Cardiac muscle cell (in vitro differentiated cells and primary cell): ENCODE results near the gene ADAMTS4. TPM values are rescaled to one million over a fixed set of nuclear protein-coding genes. Genes with fewer than 3 reads are reported as not detected.

ENCODE experiments used
- DNase-seq, 2 donors: peaks; one replicate each; pipeline versions ENCODE4 v3.0.0 to v3.0.0-alpha.2; 2010 to 2017; ENCODE audit warnings: low read depth in 1 of 2, low spot score in 1 of 2
- H3K27ac ChIP-seq: fragments of 200-600 bp; sonication (generic); 2 replicates; pipeline ENCODE4 v1.5.1; 2016
- H3K27me3 ChIP-seq: fragments of 200-600 bp; sonication (generic); 2 replicates; pipeline ENCODE4 v1.6.0; 2016; ENCODE audit warnings: control low read depth
- H3K36me3 ChIP-seq: fragments of 200-600 bp; sonication (generic); 2 replicates; pipeline ENCODE4 v1.5.1; 2016; ENCODE audit warnings: control low read depth
- H3K4me1 ChIP-seq: fragments of 200-600 bp; sonication (generic); 2 replicates; pipeline ENCODE4 v1.8.1; 2017; ENCODE audit warnings: low read depth, mild to moderate bottlenecking, mixed run types
- H3K4me3 ChIP-seq: fragments of 200-600 bp; sonication (generic); 2 replicates; pipeline ENCODE4 v1.5.1; 2016; ENCODE audit warnings: mild to moderate bottlenecking
- H3K9me3 ChIP-seq: fragments of 200-600 bp; sonication (generic); 2 replicates; pipeline ENCODE4 v1.5.1; 2017; ENCODE audit warnings: low read depth, mild to moderate bottlenecking, control low read depth
- CTCF ChIP-seq: IDR thresholded peaks from 2 replicates; pipeline ENCODE4 v1.5.1; 2012; ENCODE audit warnings: low read depth, mild to moderate bottlenecking, low read length
- polyA plus RNA-seq: library from polyadenylated mRNA; unstranded; fragments of >200 nt; fragmentation: Nextera tagmentation; extraction: Ambion mirVana; gene quantifications from 2 replicates; pipeline ENCODE4 v1.2.1, GENCODE V29; 2016
- total RNA-seq: library from RNA; depleted of rRNA; stranded (reverse); fragments of >200 nt; gene quantifications from 2 replicates; pipeline ENCODE4 v1.2.3, GENCODE V29; 2016

The ADAMTS4 gene, protein sequence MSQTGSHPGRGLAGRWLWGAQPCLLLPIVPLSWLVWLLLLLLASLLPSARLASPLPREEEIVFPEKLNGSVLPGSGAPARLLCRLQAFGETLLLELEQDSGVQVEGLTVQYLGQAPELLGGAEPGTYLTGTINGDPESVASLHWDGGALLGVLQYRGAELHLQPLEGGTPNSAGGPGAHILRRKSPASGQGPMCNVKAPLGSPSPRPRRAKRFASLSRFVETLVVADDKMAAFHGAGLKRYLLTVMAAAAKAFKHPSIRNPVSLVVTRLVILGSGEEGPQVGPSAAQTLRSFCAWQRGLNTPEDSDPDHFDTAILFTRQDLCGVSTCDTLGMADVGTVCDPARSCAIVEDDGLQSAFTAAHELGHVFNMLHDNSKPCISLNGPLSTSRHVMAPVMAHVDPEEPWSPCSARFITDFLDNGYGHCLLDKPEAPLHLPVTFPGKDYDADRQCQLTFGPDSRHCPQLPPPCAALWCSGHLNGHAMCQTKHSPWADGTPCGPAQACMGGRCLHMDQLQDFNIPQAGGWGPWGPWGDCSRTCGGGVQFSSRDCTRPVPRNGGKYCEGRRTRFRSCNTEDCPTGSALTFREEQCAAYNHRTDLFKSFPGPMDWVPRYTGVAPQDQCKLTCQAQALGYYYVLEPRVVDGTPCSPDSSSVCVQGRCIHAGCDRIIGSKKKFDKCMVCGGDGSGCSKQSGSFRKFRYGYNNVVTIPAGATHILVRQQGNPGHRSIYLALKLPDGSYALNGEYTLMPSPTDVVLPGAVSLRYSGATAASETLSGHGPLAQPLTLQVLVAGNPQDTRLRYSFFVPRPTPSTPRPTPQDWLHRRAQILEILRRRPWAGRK
- total RNA-seq (0.88 and 4.0 TPM in 2 replicates), polyA plus RNA-seq (1.9 and 3.5 TPM in 2 replicates)

- no peaks in the 10 kb centered on the region for H3K9me3 ChIP-seq
- no peak for TF ChIP-seq CTCF
- H3K4me3 ChIP-seq = no peak within 1 kb of the TSS
- DNase-seq = peak; percentile 43 to 90
- peak within 1 kb of the TSS; percentile 16 for H3K27ac ChIP-seq
- peaks cover 19% of the 10 kb centered on the region for H3K4me1 ChIP-seq
- H3K27me3 ChIP-seq = no peaks in the 10 kb centered on the region
- H3K36me3 ChIP-seq = no peaks in the 10 kb centered on the region
Observed at GRCh38 chr1:161198897-161199431, at the start of gene ADAMTS4. ADAMTS4 (minus strand) TSS chr1:161199054; CDS start chr1:161198627, 427 bp downstream.

GRCh38 chr1:161244888-161245287 lies 46.0 kb upstream of the ADAMTS4 start:
- Histone ChIP-seq H3K4me3 (no peak overlapping the region), H3K4me1 (no peaks in the 10 kb centered on the region), H3K27me3 (no peaks in the 10 kb centered on the region), H3K27ac (no peak overlapping the region), H3K36me3 (no peaks in the 10 kb centered on the region), H3K9me3 (no peaks in the 10 kb centered on the region)
- no peak for DNase-seq
- no peak for TF ChIP-seq CTCF

DNA sequence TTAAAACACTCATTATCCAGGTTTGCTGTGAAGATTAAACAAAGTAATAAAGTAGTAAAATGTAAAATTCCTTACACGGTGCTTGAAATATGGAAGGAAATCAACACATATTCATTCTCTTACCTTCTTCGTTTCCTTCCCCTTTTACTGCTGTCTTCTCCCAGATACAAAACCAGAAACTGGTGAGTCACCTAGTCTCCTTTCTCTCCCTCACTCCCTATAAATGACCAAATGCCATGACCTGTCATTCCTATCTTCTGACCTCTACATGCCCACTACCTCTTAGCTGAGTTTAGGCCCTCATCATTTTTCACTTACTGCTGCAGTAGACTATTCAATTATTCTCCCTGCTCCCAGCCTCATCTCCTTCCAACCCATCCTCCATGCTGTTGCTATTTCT lies 43.5 kb upstream of the ADAMTS4 start:
- H3K27me3 ChIP-seq = no peaks in the 10 kb centered on the region
- H3K9me3 ChIP-seq = no peaks in the 10 kb centered on the region
- no peak overlapping the region for H3K4me3 ChIP-seq
- no peak overlapping the region for H3K27ac ChIP-seq
- no peak for DNase-seq
- no peak for TF ChIP-seq CTCF
- H3K36me3 ChIP-seq = no peaks in the 10 kb centered on the region
- no peaks in the 10 kb centered on the region for H3K4me1 ChIP-seq

DNA sequence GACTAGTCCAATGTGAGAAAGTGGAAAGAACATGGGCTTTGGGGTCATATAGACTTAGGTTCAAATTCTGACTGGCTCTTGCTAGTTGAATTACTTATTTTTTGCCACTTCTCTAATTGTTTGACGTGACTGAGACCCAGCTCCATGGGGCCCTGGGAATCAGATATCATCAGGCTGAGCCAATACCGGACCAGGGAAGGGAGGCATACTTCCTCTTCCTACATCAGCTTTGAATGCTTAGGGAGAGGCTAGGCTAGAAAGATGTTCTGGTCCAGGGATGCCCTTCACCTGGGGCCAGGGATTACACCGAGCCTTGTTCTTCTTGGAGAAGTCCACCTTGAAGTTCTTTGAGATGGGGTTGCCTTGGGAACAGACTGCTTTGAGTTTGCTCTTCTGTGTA lies 42.8 kb upstream of the ADAMTS4 start:
- Histone ChIP-seq H3K4me3 (no peak overlapping the region), H3K36me3 (no peaks in the 10 kb centered on the region), H3K27ac (no peak overlapping the region), H3K4me1 (no peaks in the 10 kb centered on the region), H3K9me3 (no peaks in the 10 kb centered on the region), H3K27me3 (no peaks in the 10 kb centered on the region)
- no peak for DNase-seq
- no peak for TF ChIP-seq CTCF

DNA sequence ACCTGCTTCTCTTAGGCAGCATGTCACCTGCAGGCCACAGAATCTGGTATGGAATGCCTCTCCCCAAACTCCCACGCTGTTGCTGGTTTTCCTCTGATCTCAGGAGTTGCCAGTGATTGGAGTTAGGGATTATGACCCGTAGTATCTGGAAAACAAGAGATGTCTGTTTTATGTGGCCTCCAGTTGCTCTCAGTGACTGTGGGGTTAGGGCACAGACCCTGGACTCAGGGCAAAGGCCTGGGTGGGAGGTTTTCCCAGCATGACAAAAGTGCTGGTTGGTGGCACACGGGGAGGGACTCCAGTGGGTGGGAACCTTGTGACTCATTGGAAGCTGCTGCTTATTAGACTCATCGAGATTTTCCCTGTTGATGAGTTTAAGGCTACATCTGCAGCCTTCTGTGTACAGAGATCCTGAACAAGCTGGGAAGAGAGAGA lies 39.2 kb upstream of the ADAMTS4 start, which contains the start of gene NR1I3:
Gene NR1I3 (minus strand): TSS at position 165 of the 435 bp plus-strand sequence. CDS start 1,638 bp downstream, outside the sequence.
- no peaks in the 10 kb centered on the region for H3K4me1 ChIP-seq
- no peak for DNase-seq

More for the DNA sequence above, 39.2 kb upstream of the ADAMTS4 start, which contains the start of gene NR1I3:
- no peak for TF ChIP-seq CTCF
- Histone ChIP-seq H3K36me3 (no peaks in the 10 kb centered on the region), H3K27me3 (no peaks in the 10 kb centered on the region), H3K4me3 (no peak within 1 kb of the TSS), H3K9me3 (no peaks in the 10 kb centered on the region), H3K27ac (no peak within 1 kb of the TSS)
